Measurements from ENCODE around the gene PROCA1.
A peak's percentile ranks its signal among the peaks of the same experiment; 100 is the strongest.
"Not testable (repeated sequence)": the region's sequence is repeated elsewhere in the genome, so short reads cannot be mapped to it uniquely, and the experiment has no call there.

The PROCA1 gene

GRCh38 chr17:28723159-28723835 is 11.6 kb upstream of the PROCA1 start:
- no peak for TF ChIP-seq CTCF (IDR thresholded peaks at IDR 0.05; ENCODE audit: low read depth, low read length)
- no peak for TF ChIP-seq EZH2phosphoT487 (IDR thresholded peaks at IDR 0.05; ENCODE audit: low read depth)
- H3K36me3 ChIP-seq (replicated peaks; ENCODE audit: low read depth, low read length), result peaks cover 47% of the 10 kb centered on the region
- no peaks in the 10 kb centered on the region for H3K9me3 ChIP-seq (ENCODE audit: insufficient read depth, low read length)
- H3K27me3 ChIP-seq (ENCODE audit: low read depth, low read length), result no peaks in the 10 kb centered on the region
- H3K4me3 ChIP-seq (ENCODE audit: low read length), result peak overlapping the region; percentile 93
- peaks cover 68% of the 10 kb centered on the region for H3K79me2 ChIP-seq (ENCODE audit: low read length)
- H3K27ac ChIP-seq (ENCODE audit: low read length), result peak overlapping the region; percentile 100
- no peak overlapping the region for H2AFZ ChIP-seq (ENCODE audit: low read depth, low read length)
- H3K9ac ChIP-seq (ENCODE audit: low read length), result peak overlapping the region; percentile 100
- peak overlapping the region; percentile 99 for H3K4me2 ChIP-seq (ENCODE audit: low read length)
- peaks cover 32% of the 10 kb centered on the region for H4K20me1 ChIP-seq (ENCODE audit: insufficient read depth, low read length)
- H3K4me1 ChIP-seq (ENCODE audit: low read length), result peaks cover 49% of the 10 kb centered on the region

GRCh38 chr17:28722417-28723158 is 10.9 kb upstream of the PROCA1 start:
- H3K4me3 ChIP-seq (ENCODE audit: low read length), result peak overlapping the region; percentile 93
- peaks cover 68% of the 10 kb centered on the region for H3K79me2 ChIP-seq (ENCODE audit: low read length)
- H3K27me3 ChIP-seq (ENCODE audit: low read depth, low read length), result no peaks in the 10 kb centered on the region
- peaks cover 47% of the 10 kb centered on the region for H3K36me3 ChIP-seq (replicated peaks; ENCODE audit: low read depth, low read length)
- no peak overlapping the region for H2AFZ ChIP-seq (ENCODE audit: low read depth, low read length)
- TF ChIP-seq EZH2phosphoT487 (IDR thresholded peaks at IDR 0.05; ENCODE audit: low read depth), result no peak
- TF ChIP-seq CTCF (IDR thresholded peaks at IDR 0.05; ENCODE audit: low read depth, low read length), result no peak
- H3K4me1 ChIP-seq (ENCODE audit: low read length), result peaks cover 45% of the 10 kb centered on the region
- H3K9ac ChIP-seq (ENCODE audit: low read length), result peak overlapping the region; percentile 100
- no peaks in the 10 kb centered on the region for H3K9me3 ChIP-seq (ENCODE audit: insufficient read depth, low read length)
- peak overlapping the region; percentile 99 for H3K4me2 ChIP-seq (ENCODE audit: low read length)
- H3K27ac ChIP-seq (ENCODE audit: low read length), result peak overlapping the region; percentile 100
- H4K20me1 ChIP-seq (ENCODE audit: insufficient read depth, low read length), result peaks cover 32% of the 10 kb centered on the region

GRCh38 chr17:28720997-28721329 is 9.3 kb upstream of the PROCA1 start:
- H3K9ac ChIP-seq (ENCODE audit: low read length), result peak overlapping the region; percentile 100
- H2AFZ ChIP-seq (ENCODE audit: low read depth, low read length); H3K27me3 ChIP-seq (ENCODE audit: low read depth, low read length); H3K9me3 ChIP-seq (ENCODE audit: insufficient read depth, low read length): not testable (repeated sequence)
- peaks cover 41% of the 10 kb centered on the region for H3K4me1 ChIP-seq (ENCODE audit: low read length)
- peak overlapping the region; percentile 100 for H3K27ac ChIP-seq (ENCODE audit: low read length)
- peak overlapping the region; percentile 93 for H3K4me3 ChIP-seq (ENCODE audit: low read length)
- H4K20me1 ChIP-seq (ENCODE audit: insufficient read depth, low read length), result peaks cover 32% of the 10 kb centered on the region
- H3K36me3 ChIP-seq (replicated peaks; ENCODE audit: low read depth, low read length), result peaks cover 47% of the 10 kb centered on the region
- H3K4me2 ChIP-seq (ENCODE audit: low read length), result peak overlapping the region; percentile 99
- H3K79me2 ChIP-seq (ENCODE audit: low read length), result peaks cover 68% of the 10 kb centered on the region

- no peaks in the 10 kb centered on the region; the same call in 1 of the 2 replicates for H3K27me3 ChIP-seq (ENCODE audit: low read depth, low read length)
- 0 out of 2 replicates have a peak, but pooled peaks have one; percentile 14 for TF ChIP-seq CTCF (IDR thresholded peaks at IDR 0.05; ENCODE audit: low read depth, low read length)
- TF ChIP-seq EZH2phosphoT487 (IDR thresholded peaks at IDR 0.05; ENCODE audit: low read depth), result no peak
- no peaks in the 10 kb centered on the region for H3K9me3 ChIP-seq (ENCODE audit: insufficient read depth, low read length)
- H4K20me1 ChIP-seq (ENCODE audit: insufficient read depth, low read length), result peaks cover 32% of the 10 kb centered on the region
- H3K4me2 ChIP-seq (ENCODE audit: low read length), result peak overlapping the region; percentile 99
- peak overlapping the region; percentile 100 for H3K27ac ChIP-seq (ENCODE audit: low read length)
- H3K79me2 ChIP-seq (ENCODE audit: low read length), result peaks cover 63% of the 10 kb centered on the region
- H3K4me3 ChIP-seq (ENCODE audit: low read length), result peak overlapping the region; percentile 93
- peaks cover 40% of the 10 kb centered on the region for H3K4me1 ChIP-seq (ENCODE audit: low read length)
- H3K36me3 ChIP-seq (replicated peaks; ENCODE audit: low read depth, low read length), result peaks cover 47% of the 10 kb centered on the region
- no peak overlapping the region for H2AFZ ChIP-seq (ENCODE audit: low read depth, low read length)
- peak overlapping the region; percentile 100 for H3K9ac ChIP-seq (ENCODE audit: low read length)
These were observed 8.7 kb upstream of the PROCA1 start for GRCh38 chr17:28720247-28720996.

Data from OCI-LY3 (cell line).